ENCODE data around the gene IL31.

GRCh38 chr12:122216445-122216844 is 42.4 kb upstream of the IL31 start:
- TF ChIP-seq EZH2phosphoT487 (IDR thresholded peaks at IDR 0.05; ENCODE audit: borderline replicate concordance, low read depth, low read length) (no peak), CTCF (conservative IDR thresholded peaks at IDR 0.05; ENCODE audit: low read length) (no peak)

All from OCI-LY7 (cell line).